ENCODE results near the gene FAM50B. TPM values are rescaled to one million over a fixed set of nuclear protein-coding genes. Genes with fewer than 3 reads are reported as not detected.

The FAM50B gene
- total RNA-seq, 5 donors from 2014 or later (not counting 1 experiment from before 2014, with no cell fraction given) = 2.3 to 14.9 (median 11.6) TPM

DNA sequence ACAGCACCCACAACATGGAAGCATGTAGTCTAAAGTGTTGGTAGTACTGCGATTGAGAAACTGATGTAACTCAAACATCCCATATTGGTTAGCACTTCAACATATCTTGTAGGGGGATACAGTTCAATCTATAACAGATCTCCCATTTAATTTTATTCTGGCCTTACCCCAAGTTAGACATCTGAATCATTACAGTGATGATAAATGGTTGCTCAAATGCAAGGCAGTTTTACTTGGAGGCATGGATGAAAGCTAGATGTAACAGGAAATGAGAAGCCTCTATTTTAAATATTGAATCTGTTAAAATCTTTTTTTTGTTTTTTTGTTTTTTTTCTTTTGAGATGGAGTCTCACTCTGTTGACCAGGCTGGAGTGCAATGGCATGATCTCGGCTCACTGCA is 44.2 kb upstream of the FAM50B start:
- no peaks in the 10 kb centered on the region for H3K4me1 Mint-ChIP-seq
- no peaks in the 10 kb centered on the region for H3K36me3 Mint-ChIP-seq
- ChIA-PET POLR2A (no interaction called here), CTCF (interaction anchor here in 1 of 2 donors (0.7 kb wide), 1 partner anchor 136 kb away, joined by 4 read pairs; no protein-coding TSS in a partner anchor)
- H3K27me3 ChIP-seq (replicated peaks in 1 of 2; ENCODE audit: control insufficient read depth in 2 of 2, extremely low read depth in 1 of 2, insufficient read depth in 2 of 2, low read length in 1 of 2) = peaks cover 0 to 11% of the 10 kb centered on the region in 2 experiments
- no CpG with 5 or more reads among the region's 2 CpGs for WGBS (ENCODE audit: insufficient coverage)
- no peaks in the 10 kb centered on the region for H3K9me3 Mint-ChIP-seq
- no peaks in the 10 kb centered on the region for H3K4me1 ChIP-seq (ENCODE audit: control insufficient read depth in 1 of 2, extremely low read depth in 1 of 2, insufficient read depth in 2 of 2, low read length in 2 of 2)
- no peak overlapping the region for H3K4me3 Mint-ChIP-seq
- ATAC-seq (replicated peaks in 1 of 4) (no peak), DNase-seq (no peak)
- H3K27ac ChIP-seq (ENCODE audit: low read length) = no peak overlapping the region
- H3K27ac Mint-ChIP-seq = no peak overlapping the region
- H3K4me3 ChIP-seq (ENCODE audit: control insufficient read depth in 1 of 2, extremely low read depth in 1 of 2, low read length in 1 of 2) = no peak overlapping the region
- H3K27me3 Mint-ChIP-seq = peaks cover 0 to 4% of the 10 kb centered on the region in 2 donors
- H3K36me3 ChIP-seq (ENCODE audit: control insufficient read depth in 2 of 2, extremely low read depth in 1 of 2, insufficient read depth in 1 of 2, low read length in 1 of 2) = no peaks in the 10 kb centered on the region
- no peaks in the 10 kb centered on the region for H3K9me3 ChIP-seq

DNA sequence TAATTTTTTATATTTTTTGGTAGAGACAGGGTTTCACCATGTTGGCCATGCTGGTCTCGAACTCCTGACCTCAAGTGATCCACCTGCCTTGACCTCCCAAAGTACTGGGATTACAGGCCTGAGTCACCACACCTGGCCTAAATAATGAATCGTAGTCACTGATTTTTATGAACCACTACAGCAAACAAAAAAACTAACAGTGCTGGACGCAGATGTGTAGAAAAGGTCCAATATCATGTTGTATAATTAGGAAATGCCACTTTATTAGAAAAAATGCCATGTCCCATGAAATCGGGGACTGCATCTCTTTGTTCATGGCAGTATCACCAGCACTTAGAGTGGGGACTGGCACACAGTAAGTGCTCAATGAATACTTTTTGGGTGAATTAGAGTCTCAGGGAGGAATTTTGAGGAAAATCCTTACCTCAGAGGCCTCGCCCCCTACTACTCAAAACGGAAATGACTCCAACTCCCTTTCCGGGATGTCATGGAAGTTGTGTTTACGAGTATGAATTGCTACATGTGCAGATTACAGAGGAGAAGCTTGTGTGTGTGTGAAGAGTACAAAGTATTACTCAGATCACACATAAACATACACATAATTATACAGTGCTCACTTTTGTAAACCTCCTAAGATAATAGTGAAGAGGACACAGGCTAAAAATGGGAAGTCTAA is 43.6 kb upstream of the FAM50B start:
- Histone ChIP-seq H3K27me3 (replicated peaks in 1 of 2; ENCODE audit: control insufficient read depth in 2 of 2, extremely low read depth in 1 of 2, insufficient read depth in 2 of 2, low read length in 1 of 2) (peaks cover 0 to 11% of the 10 kb centered on the region in 2 experiments), H3K4me3 (ENCODE audit: control insufficient read depth in 1 of 2, extremely low read depth in 1 of 2, low read length in 1 of 2) (no peak overlapping the region), H3K36me3 (ENCODE audit: control insufficient read depth in 2 of 2, extremely low read depth in 1 of 2, insufficient read depth in 1 of 2, low read length in 1 of 2) (no peaks in the 10 kb centered on the region), H3K4me1 (ENCODE audit: control insufficient read depth in 1 of 2, extremely low read depth in 1 of 2, insufficient read depth in 2 of 2, low read length in 2 of 2) (no peaks in the 10 kb centered on the region), H3K9me3 (no peaks in the 10 kb centered on the region), H3K27ac (ENCODE audit: low read length) (no peak overlapping the region)
- Mint-ChIP-seq H3K36me3 (no peaks in the 10 kb centered on the region), H3K27me3 (peaks cover 0 to 4% of the 10 kb centered on the region in 2 donors), H3K4me1 (no peaks in the 10 kb centered on the region), H3K4me3 (no peak overlapping the region), H3K27ac (no peak overlapping the region), H3K9me3 (no peaks in the 10 kb centered on the region)
- 100% methylated on average over 1 of the region's 8 CpGs for WGBS (ENCODE audit: insufficient coverage)
- ChIA-PET CTCF (no interaction called here), POLR2A (no interaction called here)
- no peak for DNase-seq
- ATAC-seq (replicated peaks in 1 of 4) = no peak

DNA sequence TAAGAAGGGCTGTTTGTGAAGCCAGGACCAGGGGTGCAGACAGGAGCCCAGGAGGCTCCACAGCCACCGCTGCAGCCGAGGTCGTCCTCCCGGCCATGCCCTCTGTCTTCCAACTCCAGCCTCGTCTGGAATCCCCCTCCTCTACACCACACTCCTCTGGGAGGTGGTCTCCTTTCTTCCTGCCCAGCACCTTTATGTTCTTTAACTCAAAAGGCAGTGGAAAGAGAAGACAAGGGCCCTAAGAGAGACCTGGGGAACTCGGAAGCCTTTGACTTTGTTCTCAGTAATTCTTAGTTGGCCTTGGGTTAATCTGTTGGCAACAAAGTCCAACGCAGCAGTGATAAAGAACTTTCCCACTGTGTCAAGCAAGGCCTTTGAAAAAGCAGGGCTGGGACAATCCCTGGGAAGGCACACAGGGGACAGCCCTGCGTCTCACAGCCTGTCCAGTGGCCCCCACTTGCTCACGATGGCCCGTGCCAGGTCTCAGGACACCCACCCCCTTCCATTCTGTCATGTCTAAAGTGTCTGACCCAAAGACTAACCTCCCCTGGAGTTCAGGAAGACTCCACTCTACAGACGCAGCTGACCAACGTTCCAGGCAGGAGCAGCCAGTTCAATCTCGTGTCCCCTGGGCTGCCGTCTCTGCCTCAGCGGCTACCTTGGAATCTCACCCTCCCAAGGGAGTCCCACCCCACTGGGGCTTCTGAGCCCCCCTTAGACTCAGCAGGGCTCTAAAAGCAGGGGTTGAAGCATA is 42.8 kb upstream of the FAM50B start:
- Mint-ChIP-seq H3K27me3 (peaks cover 0 to 2% of the 10 kb centered on the region in 2 donors), H3K4me3 (no peak overlapping the region), H3K36me3 (no peaks in the 10 kb centered on the region), H3K27ac (no peak overlapping the region), H3K4me1 (no peaks in the 10 kb centered on the region), H3K9me3 (no peaks in the 10 kb centered on the region)
- H3K9me3 ChIP-seq = no peaks in the 10 kb centered on the region
- WGBS (ENCODE audit: insufficient coverage) = 93% methylated on average over 6 of the region's 15 CpGs
- H3K4me3 ChIP-seq (ENCODE audit: control insufficient read depth in 1 of 2, extremely low read depth in 1 of 2, low read length in 1 of 2) = no peak overlapping the region
- ChIA-PET POLR2A (no interaction called here), CTCF (no interaction called here)
- H3K36me3 ChIP-seq (ENCODE audit: control insufficient read depth in 2 of 2, extremely low read depth in 1 of 2, insufficient read depth in 1 of 2, low read length in 1 of 2) = no peaks in the 10 kb centered on the region
- no peak overlapping the region for H3K27ac ChIP-seq (ENCODE audit: low read length)
- DNase-seq = no peak
- no peak for ATAC-seq (replicated peaks in 1 of 4)
- H3K4me1 ChIP-seq (ENCODE audit: control insufficient read depth in 1 of 2, extremely low read depth in 1 of 2, insufficient read depth in 2 of 2, low read length in 2 of 2) = no peaks in the 10 kb centered on the region
- H3K27me3 ChIP-seq (replicated peaks in 1 of 2; ENCODE audit: control insufficient read depth in 2 of 2, extremely low read depth in 1 of 2, insufficient read depth in 2 of 2, low read length in 1 of 2) = peaks cover 0 to 11% of the 10 kb centered on the region in 2 experiments

DNA sequence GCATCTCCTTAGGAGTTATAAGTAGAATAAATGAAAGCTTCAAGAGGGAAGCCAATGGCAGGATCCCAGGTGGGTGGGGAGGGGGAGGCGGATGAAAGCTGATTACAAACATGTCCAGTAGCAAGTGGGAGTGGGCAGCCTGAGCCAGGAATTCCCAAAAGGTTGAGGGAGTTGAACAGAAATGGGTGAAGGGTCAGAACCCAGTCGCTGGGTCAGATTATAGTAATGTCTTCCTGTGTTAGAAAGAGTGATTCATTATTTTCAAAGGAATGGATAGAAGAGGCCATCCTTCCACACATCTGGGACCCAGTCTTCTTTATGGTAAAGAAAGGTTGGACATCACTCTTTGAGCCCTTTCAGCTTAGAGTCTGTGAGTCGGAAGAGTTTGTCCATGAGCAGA is 41.0 kb upstream of the FAM50B start:
- H3K27me3 Mint-ChIP-seq = peaks cover 0 to 4% of the 10 kb centered on the region in 2 donors
- H3K9me3 Mint-ChIP-seq = no peaks in the 10 kb centered on the region
- Histone ChIP-seq H3K36me3 (ENCODE audit: control insufficient read depth in 2 of 2, extremely low read depth in 1 of 2, insufficient read depth in 1 of 2, low read length in 1 of 2) (no peaks in the 10 kb centered on the region), H3K4me3 (ENCODE audit: control insufficient read depth in 1 of 2, extremely low read depth in 1 of 2, low read length in 1 of 2) (no peak overlapping the region), H3K9me3 (no peaks in the 10 kb centered on the region), H3K4me1 (ENCODE audit: control insufficient read depth in 1 of 2, extremely low read depth in 1 of 2, insufficient read depth in 2 of 2, low read length in 2 of 2) (no peaks in the 10 kb centered on the region), H3K27ac (ENCODE audit: low read length) (no peak overlapping the region), H3K27me3 (replicated peaks in 1 of 2; ENCODE audit: control insufficient read depth in 2 of 2, extremely low read depth in 1 of 2, insufficient read depth in 2 of 2, low read length in 1 of 2) (peaks cover 0 to 16% of the 10 kb centered on the region in 2 experiments)
- ChIA-PET POLR2A (no interaction called here), CTCF (no interaction called here)
- H3K36me3 Mint-ChIP-seq = no peaks in the 10 kb centered on the region
- 43% methylated on average over 1 of the region's 3 CpGs for WGBS (ENCODE audit: insufficient coverage)
- DNase-seq (no peak), ATAC-seq (replicated peaks in 1 of 4) (no peak)
- H3K27ac Mint-ChIP-seq = no peak overlapping the region
- H3K4me3 Mint-ChIP-seq = no peak overlapping the region
- H3K4me1 Mint-ChIP-seq = no peaks in the 10 kb centered on the region

DNA sequence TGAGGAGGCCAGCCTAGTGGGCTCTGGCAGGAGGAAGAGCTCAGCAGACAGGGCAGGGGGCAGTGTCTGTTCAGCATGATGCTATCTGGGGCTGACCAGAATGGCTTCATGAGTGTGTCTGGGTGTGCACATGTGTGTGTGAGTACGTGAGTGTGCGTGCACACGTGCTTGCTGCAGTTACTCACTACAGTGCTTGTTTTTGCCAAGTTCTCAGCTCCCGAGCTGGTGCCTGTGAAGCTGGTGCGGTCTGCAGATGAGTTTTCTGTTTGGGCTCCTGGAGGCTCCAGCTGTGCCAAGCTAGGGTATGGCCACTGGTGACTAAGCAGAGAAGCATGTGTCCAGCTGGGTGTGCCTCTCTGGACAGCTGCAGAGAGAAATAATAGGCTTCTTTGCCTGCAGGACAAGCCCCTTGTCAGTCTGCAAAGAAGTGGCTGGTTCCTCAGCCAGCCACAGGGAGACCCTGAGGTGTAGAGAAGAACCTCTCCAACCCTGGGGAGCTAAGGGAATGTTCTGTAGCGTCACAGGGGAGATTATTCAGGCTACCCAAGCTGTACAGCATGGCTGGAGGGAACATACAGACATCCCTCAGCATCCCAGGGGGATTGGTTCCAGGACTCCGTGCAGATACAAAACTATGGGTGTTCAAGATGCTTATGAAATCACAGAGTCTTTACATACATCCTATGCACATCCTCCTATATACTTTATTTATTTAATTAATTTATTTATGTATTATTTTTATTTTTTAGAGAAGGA is 40.2 kb upstream of the FAM50B start:
- POLR2A ChIA-PET = no interaction called here
- H3K27me3 ChIP-seq (replicated peaks in 1 of 2; ENCODE audit: control insufficient read depth in 2 of 2, extremely low read depth in 1 of 2, insufficient read depth in 2 of 2, low read length in 1 of 2) = peaks cover 0 to 16% of the 10 kb centered on the region in 2 experiments
- no peaks in the 10 kb centered on the region for H3K9me3 Mint-ChIP-seq
- no peak overlapping the region for H3K27ac ChIP-seq (ENCODE audit: low read length)
- no peaks in the 10 kb centered on the region for H3K36me3 ChIP-seq (ENCODE audit: control insufficient read depth in 2 of 2, extremely low read depth in 1 of 2, insufficient read depth in 1 of 2, low read length in 1 of 2)
- CTCF ChIA-PET = no interaction called here
- ATAC-seq (replicated peaks in 1 of 4) (no peak), DNase-seq (no peak)
- no peaks in the 10 kb centered on the region for H3K9me3 ChIP-seq
- no peaks in the 10 kb centered on the region for H3K4me1 Mint-ChIP-seq
- no peak overlapping the region for H3K4me3 ChIP-seq (ENCODE audit: control insufficient read depth in 1 of 2, extremely low read depth in 1 of 2, low read length in 1 of 2)
- H3K36me3 Mint-ChIP-seq = no peaks in the 10 kb centered on the region
- no peak overlapping the region for H3K4me3 Mint-ChIP-seq
- 97% methylated on average over 5 of the region's 7 CpGs for WGBS (ENCODE audit: insufficient coverage)
- H3K27ac Mint-ChIP-seq = no peak overlapping the region
- H3K4me1 ChIP-seq (ENCODE audit: control insufficient read depth in 1 of 2, extremely low read depth in 1 of 2, insufficient read depth in 2 of 2, low read length in 2 of 2) = no peaks in the 10 kb centered on the region
- peaks cover 0 to 4% of the 10 kb centered on the region in 2 donors for H3K27me3 Mint-ChIP-seq

DNA sequence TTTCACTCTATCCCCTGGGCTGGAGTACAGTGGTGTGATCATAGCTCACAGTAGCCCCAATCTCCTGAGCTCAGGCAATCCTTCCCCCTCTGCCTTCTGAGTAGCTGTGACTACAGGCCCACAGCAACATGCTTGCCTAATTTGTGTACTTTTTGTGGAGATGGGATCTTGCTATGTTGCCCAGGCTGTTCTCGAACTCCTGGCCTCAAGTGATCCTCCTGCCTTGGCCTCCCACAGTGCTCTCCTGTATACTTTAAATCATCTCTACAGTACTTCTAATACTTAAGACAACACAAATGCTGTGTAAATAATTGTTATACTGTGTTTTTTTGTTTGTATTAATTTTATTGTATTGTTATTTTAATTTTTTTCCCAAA is 39.7 kb upstream of the FAM50B start:
- DNase-seq (no peak), ATAC-seq (replicated peaks in 1 of 4) (no peak)
- ChIA-PET CTCF (no interaction called here), POLR2A (no interaction called here)
- no peaks in the 10 kb centered on the region for H3K4me1 Mint-ChIP-seq
- no CpG with 5 or more reads among the region's 1 CpG for WGBS (ENCODE audit: insufficient coverage)
- no peaks in the 10 kb centered on the region for H3K36me3 Mint-ChIP-seq
- Histone ChIP-seq H3K4me3 (ENCODE audit: control insufficient read depth in 1 of 2, extremely low read depth in 1 of 2, low read length in 1 of 2) (no peak overlapping the region), H3K27me3 (replicated peaks in 1 of 2; ENCODE audit: control insufficient read depth in 2 of 2, extremely low read depth in 1 of 2, insufficient read depth in 2 of 2, low read length in 1 of 2) (peaks cover 0 to 16% of the 10 kb centered on the region in 2 experiments), H3K27ac (ENCODE audit: low read length) (no peak overlapping the region), H3K4me1 (ENCODE audit: control insufficient read depth in 1 of 2, extremely low read depth in 1 of 2, insufficient read depth in 2 of 2, low read length in 2 of 2) (no peaks in the 10 kb centered on the region), H3K36me3 (ENCODE audit: control insufficient read depth in 2 of 2, extremely low read depth in 1 of 2, insufficient read depth in 1 of 2, low read length in 1 of 2) (no peaks in the 10 kb centered on the region), H3K9me3 (no peaks in the 10 kb centered on the region)
- peaks cover 0 to 4% of the 10 kb centered on the region in 2 donors for H3K27me3 Mint-ChIP-seq
- H3K9me3 Mint-ChIP-seq = no peaks in the 10 kb centered on the region
- H3K27ac Mint-ChIP-seq = no peak overlapping the region
- no peak overlapping the region for H3K4me3 Mint-ChIP-seq
